HFFc6 (cell line): Measurements from ENCODE around the gene C1QTNF8. TPM values are rescaled to one million over a fixed set of nuclear protein-coding genes. Genes with fewer than 3 reads are reported as not detected.

Source experiments
- DNase-seq: peaks from one replicate; pipeline ENCODE4 v3.0.0-alpha.2; 2018
- H3K27ac Mint-ChIP-seq: 2 replicates; pipeline ENCODE4 v1.8.0; 2020; ENCODE audit warnings: mild to moderate bottlenecking, mixed read lengths
- H3K27me3 Mint-ChIP-seq: 2 replicates; pipeline ENCODE4 v1.8.0; 2021; ENCODE audit warnings: mild to moderate bottlenecking, moderate library complexity, mixed read lengths; ENCODE audit not compliant: insufficient read depth
- H3K36me3 Mint-ChIP-seq: 2 replicates; pipeline ENCODE4 v1.8.0; 2021; ENCODE audit warnings: low read depth, mixed read lengths
- H3K4me1 Mint-ChIP-seq: 2 replicates; pipeline ENCODE4 v1.8.0; 2020; ENCODE audit warnings: low read depth, mixed read lengths
- H3K4me3 Mint-ChIP-seq: 2 replicates; pipeline ENCODE4 v1.8.0; 2020; ENCODE audit warnings: mild to moderate bottlenecking, moderate library complexity, mixed read lengths
- H3K9me3 Mint-ChIP-seq: 2 replicates; pipeline ENCODE4 v1.8.0; 2020; ENCODE audit warnings: mild to moderate bottlenecking, mixed read lengths
- total RNA-seq, 6 experiments: library from RNA; stranded (reverse); fragmentation: NEBNext Ultra II Directional; extraction: Animal tissue kit (Norgen Biotek cat#: 25700); gene quantifications; 2 replicates in 1 of 6; 3 replicates in 5 of 6; pipeline ENCODE4 v1.2.3, GENCODE V29; 2021
- TF ChIP-seq, protein P1 (sequence below): fragments of 200-600 bp; sonication (generic); IDR thresholded peaks from 2 replicates; pipeline ENCODE4 v1.5.0; 2021; ENCODE audit warnings: antibody characterized with exemption, mild to moderate bottlenecking

Gene C1QTNF8
- total RNA-seq, 6 experiments from 2014 or later, result not detected

DNA sequence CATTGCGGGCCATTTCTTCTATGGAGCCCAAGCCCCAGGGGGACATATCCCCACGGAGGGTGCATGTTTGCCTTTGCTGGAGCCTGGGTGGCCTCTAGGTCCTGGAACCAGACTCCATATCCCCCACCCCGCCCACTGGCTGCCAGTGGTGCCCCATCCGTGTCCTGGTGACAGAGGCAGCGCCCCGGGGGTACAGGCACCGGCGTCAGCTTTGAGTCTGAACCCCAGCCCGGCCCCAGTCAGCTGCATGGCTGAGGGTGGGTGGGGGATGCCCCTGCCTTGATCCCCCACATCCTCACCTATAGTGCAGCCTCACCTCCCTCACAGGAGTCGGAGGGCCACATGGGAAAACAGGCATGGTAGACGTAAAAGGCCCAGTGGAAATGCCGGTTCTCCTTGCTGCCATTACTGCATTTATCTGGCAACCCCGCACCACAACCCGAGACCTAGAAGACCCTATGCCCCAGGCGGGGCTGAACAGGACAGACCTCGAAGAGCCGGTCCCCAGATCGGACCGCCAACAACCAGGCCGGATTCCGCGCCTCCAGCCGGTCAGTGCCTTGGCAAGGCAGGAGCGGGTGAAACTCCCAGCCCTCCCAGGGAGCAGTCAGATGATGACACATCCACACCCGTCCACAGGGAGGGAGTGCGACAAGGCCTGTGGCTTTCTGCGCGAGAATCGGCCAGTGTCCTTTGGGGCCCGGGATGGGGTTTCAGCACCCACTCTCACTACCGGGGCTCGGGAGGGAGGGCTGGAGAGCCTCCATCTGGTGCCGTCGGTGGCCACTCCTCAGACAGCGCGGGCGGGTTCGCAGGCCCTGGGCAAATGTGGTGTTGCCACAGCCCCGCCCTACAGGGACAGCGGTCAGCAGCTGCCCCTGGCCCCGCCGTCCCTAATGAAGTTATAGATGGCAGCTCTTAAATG, 35.4 kb downstream of the C1QTNF8 start:
- no peak for DNase-seq
- H3K4me1 Mint-ChIP-seq, result no peaks in the 10 kb centered on the region
- H3K4me3 Mint-ChIP-seq, result no peak overlapping the region
- H3K9me3 Mint-ChIP-seq, result peaks cover 6% of the 10 kb centered on the region
- no peak overlapping the region for H3K27ac Mint-ChIP-seq
- TF ChIP-seq, protein P1, sequence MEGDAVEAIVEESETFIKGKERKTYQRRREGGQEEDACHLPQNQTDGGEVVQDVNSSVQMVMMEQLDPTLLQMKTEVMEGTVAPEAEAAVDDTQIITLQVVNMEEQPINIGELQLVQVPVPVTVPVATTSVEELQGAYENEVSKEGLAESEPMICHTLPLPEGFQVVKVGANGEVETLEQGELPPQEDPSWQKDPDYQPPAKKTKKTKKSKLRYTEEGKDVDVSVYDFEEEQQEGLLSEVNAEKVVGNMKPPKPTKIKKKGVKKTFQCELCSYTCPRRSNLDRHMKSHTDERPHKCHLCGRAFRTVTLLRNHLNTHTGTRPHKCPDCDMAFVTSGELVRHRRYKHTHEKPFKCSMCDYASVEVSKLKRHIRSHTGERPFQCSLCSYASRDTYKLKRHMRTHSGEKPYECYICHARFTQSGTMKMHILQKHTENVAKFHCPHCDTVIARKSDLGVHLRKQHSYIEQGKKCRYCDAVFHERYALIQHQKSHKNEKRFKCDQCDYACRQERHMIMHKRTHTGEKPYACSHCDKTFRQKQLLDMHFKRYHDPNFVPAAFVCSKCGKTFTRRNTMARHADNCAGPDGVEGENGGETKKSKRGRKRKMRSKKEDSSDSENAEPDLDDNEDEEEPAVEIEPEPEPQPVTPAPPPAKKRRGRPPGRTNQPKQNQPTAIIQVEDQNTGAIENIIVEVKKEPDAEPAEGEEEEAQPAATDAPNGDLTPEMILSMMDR, result no peak
- 0 out of 2 replicates have a peak, but pooled peaks cover 5% of the 10 kb centered on the region for H3K36me3 Mint-ChIP-seq
- peaks cover 17% of the 10 kb centered on the region for H3K27me3 Mint-ChIP-seq

DNA sequence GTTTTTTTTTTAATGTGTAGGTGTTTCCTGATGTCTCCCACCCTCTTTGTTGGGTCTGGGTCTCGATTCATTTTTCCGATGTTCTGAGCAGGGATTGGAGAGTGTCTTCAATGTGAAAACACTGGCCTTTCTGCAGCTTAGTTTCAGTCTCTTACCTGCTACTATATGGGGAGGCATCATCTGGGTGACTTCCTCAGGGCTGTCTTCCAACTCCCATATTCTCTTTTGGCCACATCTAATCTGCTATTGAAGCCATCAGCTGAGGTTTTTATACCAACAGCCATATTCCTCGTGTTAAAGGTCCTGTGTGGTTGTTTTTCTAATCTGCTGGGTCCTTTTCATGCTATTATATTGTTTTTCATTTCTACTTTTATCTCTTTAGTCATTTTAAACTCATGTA, 36.7 kb downstream of the C1QTNF8 start:
- no peak overlapping the region for H3K4me3 Mint-ChIP-seq
- 0 out of 2 replicates have a peak, but pooled peaks cover 5% of the 10 kb centered on the region for H3K36me3 Mint-ChIP-seq
- peaks cover 6% of the 10 kb centered on the region for H3K9me3 Mint-ChIP-seq
- TF ChIP-seq, protein P1, result no peak
- H3K27me3 Mint-ChIP-seq, result peaks cover 9% of the 10 kb centered on the region
- no peak overlapping the region for H3K27ac Mint-ChIP-seq
- no peak for DNase-seq
- no peaks in the 10 kb centered on the region for H3K4me1 Mint-ChIP-seq

DNA sequence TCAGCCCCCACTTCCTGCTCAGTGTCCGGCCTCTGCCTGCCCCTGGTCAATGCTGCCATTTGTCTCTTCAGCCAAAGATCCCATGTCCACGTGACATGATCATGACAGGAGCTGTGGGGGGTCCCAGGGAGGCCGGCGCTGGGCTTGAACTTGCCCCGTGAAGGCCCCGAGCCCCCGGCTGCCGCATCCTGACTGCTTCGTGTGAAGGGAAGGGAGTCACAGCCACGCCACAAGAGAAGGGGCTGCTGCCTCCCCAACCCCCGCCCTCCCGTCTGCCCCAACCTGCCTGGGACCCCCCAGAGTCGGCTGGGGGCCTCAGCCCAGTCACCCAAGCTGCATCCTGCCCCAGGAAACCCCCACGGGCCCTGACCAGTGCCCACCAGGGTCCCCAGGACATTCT, 37.8 kb downstream of the C1QTNF8 start:
- no peak for DNase-seq
- TF ChIP-seq, protein P1, result no peak
- H3K36me3 Mint-ChIP-seq, result 0 out of 2 replicates have a peak, but pooled peaks cover 5% of the 10 kb centered on the region
- no peak overlapping the region for H3K4me3 Mint-ChIP-seq
- H3K4me1 Mint-ChIP-seq, result no peaks in the 10 kb centered on the region
- peaks cover 6% of the 10 kb centered on the region for H3K9me3 Mint-ChIP-seq
- H3K27me3 Mint-ChIP-seq, result peaks cover 8% of the 10 kb centered on the region
- H3K27ac Mint-ChIP-seq, result no peak overlapping the region

DNA sequence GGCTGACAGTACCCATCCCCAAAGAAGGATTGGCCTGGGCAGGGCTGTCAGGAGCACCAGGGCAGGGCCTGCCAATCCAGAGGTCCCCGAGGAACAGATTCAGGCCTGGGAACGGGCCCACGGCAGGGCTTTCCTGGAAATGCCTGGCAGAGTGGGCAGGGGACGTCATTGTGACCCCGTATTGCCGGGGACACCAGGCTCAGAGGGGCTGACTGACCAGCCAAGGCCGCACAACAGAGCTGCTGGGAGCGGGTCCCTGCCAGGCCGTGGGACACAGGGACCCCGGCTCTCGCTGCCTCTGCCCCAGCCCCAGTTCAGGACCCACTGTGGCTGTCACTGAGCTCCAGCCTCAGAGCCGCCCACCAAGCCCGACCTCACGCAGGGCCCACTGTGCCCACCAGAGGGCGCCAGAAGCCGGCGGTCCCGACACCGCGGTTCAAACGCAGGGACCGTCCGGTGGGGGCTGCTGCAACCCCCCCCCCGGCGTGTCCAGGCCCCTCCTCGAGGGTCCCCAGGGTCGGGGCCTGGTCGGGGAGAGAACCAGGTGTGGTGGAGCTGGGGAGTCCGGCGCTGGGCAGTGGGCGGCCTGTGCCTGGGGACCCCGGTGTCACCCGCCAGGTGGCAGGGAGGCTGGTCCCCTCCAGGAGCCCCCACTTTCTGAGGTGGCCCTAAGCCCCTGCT, 38.7 kb downstream of the C1QTNF8 start:
- Mint-ChIP-seq H3K36me3 (0 out of 2 replicates have a peak, but pooled peaks cover 5% of the 10 kb centered on the region), H3K4me1 (no peaks in the 10 kb centered on the region)

DNA sequence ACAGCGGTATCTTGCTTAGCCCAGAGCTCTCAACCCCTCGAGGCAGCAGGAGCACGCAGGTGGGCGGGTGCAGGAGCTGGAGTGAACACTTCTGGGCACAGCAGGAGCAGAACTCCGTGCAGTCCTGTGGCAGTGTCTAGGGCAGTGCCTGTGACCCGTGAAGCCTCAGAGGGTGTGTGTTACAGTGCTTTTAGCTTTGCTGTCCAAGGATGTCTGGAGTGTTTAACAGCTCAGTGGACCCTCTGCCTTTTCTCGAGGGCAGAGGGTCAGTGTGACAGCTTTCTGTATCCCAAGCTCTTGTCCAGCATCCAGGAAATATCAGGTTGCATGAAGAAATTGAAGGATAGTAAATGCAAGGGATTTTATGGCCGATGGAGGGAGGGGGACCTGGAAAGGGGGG, 39.8 kb downstream of the C1QTNF8 start:
- H3K27me3 Mint-ChIP-seq, result peaks cover 8% of the 10 kb centered on the region
- no peak overlapping the region for H3K27ac Mint-ChIP-seq
- 0 out of 2 replicates have a peak, but pooled peaks cover 5% of the 10 kb centered on the region for H3K36me3 Mint-ChIP-seq
- H3K9me3 Mint-ChIP-seq, result peaks cover 6% of the 10 kb centered on the region
- H3K4me1 Mint-ChIP-seq, result no peaks in the 10 kb centered on the region
- TF ChIP-seq, protein P1, result no peak
- H3K4me3 Mint-ChIP-seq, result no peak overlapping the region
- DNase-seq, result no peak

More for the DNA sequence above, 38.7 kb downstream of the C1QTNF8 start:
- H3K27me3 Mint-ChIP-seq, result peaks cover 8% of the 10 kb centered on the region
- TF ChIP-seq, protein P1, result peak; percentile 93
- no peak overlapping the region for H3K27ac Mint-ChIP-seq
- DNase-seq, result no peak
- no peak overlapping the region for H3K4me3 Mint-ChIP-seq
- H3K9me3 Mint-ChIP-seq, result peaks cover 6% of the 10 kb centered on the region
